GM18502 (cell line): ENCODE data around the gene ADCY1.
A peak's percentile ranks its signal among the peaks of the same experiment; 100 is the strongest.

Source experiments
- ATAC-seq: cut with Tn5 transposase; IDR thresholded peaks from one replicate; pipeline ENCODE4 v1.9.1; 2021; ENCODE audit warnings: mild to moderate bottlenecking; ENCODE audit not compliant: unreplicated experiment, poor library complexity

Gene ADCY1

DNA sequence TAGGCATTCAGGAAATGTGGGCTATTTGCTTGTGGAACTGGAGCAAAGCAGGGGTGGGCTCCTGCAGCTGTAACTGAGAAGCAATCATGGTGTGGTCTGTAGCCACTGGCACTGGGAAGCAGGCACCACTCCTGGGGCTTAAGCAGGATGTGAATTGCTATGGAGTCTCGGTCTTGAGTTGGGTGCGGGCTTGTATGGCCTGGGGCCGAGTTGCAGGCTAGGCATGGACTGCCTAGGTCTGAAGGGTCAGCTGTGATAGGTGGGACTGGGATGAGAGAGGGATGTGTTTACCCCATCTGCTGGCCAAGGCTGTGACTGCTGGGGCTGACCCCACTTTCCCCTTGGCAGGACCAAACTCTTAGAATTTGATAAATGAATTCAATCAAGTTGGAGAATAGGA, 43.0 kb downstream of the ADCY1 start:
- ATAC-seq, result no peak

DNA sequence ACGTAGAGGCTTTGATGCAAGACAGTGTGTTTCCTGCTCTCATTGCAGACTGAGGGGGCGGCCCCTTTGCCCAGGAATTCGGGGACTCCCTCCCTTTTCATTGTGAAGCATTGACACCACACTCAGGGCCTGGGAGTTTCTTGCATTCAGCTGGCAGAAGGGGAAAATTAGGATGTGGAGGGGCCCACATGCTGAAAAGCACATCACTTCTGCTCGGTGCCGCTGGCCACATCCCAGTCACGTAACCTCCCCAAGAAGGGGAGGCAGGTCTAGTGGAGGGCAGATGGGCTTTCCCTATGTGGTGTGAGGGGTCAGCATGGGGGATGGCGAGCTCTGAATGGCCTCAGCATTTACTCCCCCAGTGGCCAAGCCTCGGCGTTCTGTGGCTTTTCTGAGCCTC, 47.9 kb downstream of the ADCY1 start:
- ATAC-seq, result no peak

DNA sequence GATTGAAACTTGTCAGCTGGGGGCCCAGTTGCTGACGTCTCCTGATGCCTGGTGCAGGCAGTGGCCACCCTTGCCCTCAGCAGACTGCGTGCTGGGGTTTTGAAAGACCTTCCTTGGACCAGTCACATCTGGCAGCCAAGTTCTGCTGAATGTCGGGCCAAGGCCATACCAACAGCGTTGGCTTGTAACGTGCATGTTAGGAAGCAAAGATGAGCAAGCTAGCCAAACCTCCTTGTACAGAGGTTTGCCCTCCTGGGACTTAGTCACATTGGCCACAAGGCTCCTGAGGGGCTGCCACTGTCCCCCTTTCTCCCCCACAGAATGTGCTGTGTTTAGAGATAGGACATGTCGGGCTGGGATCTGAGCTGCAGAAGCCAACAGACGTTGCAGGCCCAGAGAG, 49.0 kb downstream of the ADCY1 start:
- ATAC-seq, result no peak

DNA sequence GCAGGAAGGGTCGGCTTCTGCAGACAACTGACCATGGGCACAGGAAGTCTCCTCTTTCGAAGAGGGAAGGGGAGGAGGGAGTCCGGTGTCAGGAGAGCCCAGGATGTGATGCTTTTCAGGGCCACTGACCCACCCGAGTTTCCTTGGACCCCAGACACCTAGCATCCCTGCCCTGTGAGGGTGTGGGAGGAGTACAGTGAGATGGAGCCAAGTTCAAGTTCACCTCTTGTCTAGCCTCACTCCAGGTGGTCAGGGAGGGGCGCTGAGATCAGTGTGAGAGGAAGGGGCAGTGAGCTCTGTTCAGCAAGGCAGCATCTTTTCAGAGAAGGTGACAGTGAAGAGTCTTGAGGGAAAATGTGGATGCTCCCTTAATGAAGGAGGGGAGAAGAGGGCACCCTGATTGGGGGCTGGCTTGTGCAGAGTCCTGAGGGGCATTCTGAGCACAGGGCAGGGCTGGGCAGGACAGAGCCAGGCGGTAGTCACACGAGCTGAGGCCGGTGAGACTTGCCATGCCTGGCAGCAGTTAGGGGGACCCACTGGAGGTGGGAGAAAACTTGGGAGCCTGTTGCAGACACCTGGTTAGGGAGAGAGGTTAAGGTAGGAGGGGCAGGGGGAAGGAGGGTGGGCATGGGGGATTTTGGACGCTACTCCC, 49.7 kb downstream of the ADCY1 start:
- ATAC-seq, result no peak

DNA sequence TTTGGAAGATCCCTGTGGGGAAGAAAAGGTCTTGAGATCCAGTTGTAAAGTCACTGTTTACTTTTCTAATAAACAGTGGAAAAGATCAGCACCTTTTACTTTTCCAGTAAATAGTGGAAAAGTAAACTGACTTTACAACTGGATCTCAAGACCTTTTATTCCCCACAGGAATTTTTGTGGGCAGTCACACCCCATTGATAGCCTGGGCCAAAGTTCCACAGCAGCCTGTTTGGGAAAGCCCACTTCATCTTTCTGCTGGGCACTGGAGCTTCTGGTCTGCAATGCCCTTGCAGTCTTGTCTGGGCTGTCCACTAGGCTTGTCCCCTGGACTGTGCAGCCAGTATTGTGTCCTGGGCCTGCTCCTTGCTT, 50.2 kb downstream of the ADCY1 start:
- ATAC-seq, result no peak

DNA sequence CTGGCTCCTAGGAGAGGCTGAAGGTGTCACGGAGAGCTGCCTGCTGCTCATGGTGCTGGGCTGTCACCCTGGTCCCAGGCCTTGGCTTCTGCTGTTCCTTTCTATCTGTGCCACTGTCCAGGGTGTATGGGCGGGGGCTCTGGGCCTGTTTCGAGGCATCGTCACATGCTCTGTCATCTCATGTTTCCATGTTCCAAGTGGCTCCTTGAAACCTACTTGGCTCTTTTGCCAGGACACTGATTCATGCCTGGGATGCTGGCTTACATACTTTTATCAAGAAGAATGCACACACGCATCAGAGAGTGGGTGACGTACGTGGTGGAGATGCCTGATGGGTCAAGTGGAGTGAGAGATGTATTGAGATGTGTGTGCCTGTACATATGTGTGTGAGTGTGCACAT, 50.9 kb downstream of the ADCY1 start:
- ATAC-seq, result no peak

DNA sequence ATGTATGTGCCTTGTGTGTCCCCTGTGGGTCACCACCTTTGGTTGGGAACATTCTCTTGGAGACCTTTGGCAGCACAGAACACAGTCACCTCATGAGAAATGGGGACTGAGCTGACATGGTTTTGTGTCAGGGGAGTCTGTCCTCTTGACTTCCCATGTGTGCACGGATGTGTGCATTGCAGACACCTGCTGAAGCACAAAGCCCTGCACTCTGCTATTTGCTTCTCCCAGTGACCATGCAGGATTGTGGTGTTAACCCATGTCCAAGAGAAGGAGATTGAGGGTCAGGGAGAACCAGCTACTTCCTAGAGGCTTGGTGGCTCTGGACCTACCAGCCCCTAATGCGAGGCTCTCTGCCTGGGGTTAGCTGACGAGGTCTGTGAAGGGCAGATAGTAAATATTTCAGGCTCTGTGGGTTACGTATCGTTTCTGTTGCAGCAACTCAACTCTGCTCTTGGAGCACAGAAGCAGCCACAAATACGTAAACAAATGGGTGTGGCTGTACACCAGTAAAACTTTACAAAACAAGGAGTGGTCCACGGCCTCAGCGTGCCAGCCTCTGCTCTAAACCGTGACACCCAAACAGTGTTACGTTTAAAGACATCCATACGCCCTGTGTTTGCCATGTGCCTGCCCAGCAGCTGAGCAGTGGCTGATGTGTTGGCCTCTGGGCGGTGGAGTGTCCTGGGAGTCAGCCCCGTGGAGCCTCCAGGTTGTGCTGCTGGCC, 51.7 kb downstream of the ADCY1 start:
- no peak for ATAC-seq

DNA sequence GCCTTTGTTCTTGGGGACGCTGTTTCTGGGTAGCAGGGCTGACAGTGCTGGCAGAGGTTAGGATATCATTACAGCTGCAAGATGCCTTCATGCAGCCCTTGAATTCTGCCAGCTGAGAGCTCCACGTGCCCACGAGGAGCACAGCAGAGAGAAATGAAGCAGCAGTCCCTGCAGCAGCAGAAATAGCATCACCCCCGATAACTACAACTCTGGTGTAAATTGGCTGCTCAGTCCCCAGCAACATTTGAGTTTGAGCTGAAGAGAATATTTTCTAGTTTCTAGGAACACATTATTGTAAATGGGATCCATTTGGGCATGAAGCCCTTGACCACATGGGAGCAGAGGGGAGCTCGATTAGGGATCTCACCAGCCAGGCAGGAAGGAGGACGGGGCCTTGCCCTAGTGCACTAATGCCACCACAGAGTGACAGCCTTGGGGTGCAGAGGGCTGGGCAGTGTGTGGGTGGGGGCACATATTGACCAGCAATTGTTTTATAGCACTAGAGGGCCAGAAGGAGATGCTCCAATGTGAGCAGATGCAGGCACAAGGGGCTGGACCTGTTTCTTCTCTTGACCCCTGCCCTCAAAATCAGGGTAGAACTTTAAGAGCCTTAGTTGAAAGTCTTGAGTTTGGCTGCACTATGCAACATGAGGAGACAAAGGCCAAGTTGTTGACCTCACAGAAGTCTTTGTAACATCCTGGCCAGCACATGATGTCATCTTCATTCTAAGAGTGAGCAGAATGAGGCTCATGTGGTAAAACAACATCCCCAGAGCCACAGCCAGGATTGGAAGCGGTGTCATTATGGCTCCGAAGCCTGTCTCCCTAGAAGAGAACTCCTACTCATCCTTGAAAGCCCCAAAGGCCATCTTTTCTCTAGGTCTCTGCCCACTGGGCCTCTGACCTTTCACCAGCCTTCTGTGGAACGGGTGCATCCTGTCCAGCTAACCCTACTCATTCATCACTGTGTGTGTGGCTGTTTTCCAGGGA, 52.6 kb downstream of the ADCY1 start:
- ATAC-seq, result no peak

DNA sequence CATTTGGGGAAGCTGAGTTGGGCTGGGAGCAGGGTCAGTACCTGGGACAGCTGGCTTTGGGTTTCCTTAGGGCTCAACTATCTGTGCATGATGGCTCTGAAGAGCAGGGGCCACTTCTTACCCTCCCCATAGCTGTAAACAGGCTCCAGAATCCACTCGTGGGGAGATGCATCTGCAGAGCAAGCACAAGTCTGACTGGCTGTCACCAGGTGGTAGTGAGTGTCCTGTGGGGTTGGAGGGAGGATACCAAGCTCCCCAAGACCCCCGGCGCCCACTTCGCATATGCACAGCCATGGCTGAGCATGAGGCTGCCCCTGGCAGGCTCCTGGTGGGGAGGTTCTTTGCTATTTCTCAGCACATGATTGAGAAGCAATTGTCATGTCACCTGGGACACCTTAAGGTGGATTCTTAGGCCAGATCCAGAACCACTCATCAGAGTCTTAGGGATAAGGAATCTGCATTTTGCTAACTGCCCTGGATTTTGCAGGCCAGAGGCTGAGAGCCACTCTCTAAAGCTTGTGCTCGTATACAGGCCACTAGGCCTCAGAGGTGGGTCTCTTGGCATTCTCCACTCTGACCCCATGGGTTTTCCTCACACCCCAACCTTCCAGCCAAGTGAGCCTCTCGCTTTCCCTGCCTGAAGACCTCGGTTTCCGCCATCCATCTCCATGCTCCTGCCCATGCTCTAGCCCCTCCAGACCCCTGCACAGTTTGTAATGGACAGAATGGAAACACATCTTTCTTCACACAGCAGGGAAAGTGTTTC, 53.7 kb downstream of the ADCY1 start:
- ATAC-seq, result no peak

DNA sequence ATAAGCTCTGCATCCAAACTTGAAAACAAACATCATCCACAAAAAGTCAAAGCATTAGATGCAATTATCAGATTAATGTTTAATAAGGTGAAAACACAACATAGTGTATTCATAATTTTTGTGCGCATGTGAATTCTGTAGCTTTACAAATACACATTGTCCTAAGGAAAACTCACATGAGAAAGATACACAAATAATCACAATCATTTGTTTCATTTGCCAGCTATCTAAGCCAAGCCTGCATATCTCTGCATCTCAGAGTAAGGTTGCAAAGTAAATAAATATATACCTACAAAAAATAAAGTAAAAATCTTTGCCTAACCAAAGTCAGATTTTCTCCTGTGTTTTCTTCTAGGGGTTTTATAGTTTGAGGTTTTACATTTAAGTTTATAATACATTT, 57.4 kb downstream of the ADCY1 start:
- ATAC-seq, result no peak

DNA sequence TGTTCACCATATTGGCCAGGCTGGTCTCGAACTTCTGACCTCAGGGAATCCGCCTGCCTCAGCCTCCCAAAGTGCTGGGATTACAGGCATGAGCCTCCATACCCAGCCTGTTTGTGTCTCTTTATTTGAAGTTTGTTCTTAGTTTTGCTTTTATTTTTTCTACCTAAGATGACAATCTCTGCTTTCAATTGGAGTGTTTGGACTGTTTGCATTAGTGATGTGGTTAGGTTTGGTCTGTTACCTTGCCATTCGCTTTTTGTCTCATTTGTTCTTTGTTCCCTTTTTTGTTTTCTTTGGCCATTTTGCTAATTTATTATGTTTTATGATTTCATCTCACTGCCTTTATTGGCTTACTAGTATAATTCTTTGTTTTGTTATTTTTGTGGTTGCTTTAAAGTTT, 62.6 kb downstream of the ADCY1 start:
- no peak for ATAC-seq

DNA sequence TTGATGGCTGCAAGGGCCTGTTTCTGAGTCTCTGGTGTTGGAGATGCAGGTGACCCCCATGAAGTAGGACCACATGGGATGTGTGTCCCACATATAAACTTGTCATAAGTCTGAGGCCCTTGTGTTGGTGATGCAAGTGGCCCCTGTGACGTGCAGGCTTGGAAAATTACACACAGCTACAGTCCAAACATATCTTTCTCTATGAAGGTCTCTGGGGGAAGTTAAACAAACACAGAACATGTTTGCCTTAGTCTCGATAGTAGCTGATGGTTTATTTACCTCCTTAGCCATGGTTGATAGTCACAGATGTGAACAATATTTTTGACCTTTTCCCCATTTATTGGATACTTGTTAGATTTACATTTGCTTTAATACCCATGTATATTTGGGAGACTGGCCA, 64.7 kb downstream of the ADCY1 start:
- ATAC-seq, result no peak

DNA sequence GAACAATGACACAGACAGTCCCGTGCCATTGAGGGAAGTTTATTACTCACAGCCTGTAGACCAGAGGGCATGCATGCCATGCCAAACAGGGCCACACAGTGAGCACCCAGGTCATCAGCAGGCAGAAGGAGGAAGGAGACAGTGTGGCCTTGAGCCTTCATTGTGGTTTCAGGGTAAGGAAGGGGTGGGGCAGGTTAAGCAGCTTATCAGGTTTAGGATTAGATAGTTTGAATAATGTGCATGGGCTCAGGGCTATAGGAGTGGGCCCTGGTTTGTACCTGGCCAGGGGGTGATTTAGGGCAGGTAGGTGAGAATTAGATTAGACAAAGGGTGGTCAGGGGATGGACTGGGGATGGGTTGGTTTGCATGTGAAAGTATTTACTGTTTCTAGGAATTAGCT, 67.9 kb downstream of the ADCY1 start:
- ATAC-seq, result no peak

DNA sequence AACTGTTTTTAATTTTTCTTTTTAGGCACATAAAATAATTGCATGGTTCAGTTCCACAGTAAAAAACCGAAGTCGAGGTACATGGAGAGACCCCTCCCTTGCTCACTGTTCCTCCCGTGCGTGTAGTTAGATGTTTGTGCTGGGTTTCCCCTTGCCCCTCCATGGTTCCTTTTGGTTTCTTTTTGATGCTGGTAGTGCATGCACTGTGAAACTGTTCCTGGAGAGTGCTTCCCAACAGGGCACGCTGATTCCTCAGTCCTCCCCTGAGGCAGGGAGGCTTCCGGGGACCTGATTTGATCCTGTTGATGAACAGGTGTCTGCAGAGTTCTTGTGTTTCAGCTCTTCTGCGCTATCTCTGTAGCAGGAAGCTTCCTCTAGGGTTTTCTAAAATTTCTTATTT, 69.5 kb downstream of the ADCY1 start:
- peak; percentile 73 for ATAC-seq

DNA sequence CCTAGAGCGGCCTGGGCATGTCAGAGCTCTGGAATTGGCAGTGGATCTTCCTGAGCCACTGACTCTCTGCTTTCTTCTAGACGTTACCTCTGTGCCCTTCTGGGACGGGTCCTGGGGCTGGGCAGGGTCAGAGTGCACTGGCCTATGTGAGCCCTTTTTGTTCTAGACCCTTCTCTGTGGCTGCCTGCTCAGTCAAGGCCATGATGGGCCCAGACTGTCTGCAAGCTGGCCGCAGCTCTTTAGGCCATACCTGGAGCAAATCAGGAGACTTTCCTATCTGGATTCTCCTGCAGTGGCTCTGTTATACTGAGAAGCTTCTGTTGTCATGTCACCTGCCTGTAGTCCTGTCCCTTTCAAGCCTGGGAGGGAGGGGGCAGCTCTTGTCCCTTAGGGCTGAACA, 70.1 kb downstream of the ADCY1 start:
- no peak for ATAC-seq

DNA sequence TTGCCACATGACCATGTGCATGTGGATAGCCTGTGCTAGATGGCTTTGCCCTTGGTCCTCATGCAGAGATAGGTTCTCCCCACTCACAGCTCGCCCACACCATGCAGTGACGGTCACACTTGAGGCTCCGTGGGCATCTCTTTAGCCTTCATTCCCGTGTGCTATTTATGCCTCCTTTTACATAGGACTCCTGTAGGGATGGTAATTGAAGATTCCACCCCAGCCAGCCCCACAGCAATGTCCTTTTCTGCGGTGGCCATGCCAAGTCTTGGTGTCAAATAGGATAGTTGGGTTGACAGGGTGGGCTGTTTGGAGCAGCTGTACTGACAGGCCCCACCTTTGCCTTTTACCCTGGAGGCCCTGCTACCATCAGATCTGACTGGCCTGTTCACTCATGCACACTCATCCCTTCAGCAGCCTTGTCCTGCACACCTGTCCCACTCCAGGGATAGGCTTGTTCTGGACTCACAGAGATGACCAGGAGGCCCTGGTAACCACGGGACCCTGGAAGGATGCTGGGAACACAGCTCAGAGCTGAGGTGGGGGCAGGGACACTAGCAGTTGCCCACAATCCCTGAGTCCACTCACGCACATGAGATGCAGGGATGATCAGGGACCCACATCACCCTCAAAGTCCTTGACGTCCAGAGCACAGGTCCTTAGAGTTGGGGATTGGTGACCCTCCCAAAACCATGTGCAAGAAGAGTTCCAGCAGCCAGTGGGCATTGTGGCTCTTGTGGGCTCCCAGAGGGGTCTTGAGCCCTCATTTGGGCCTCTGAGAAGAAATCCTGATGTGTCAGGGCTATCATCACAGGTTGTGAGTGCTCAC, 71.2 kb downstream of the ADCY1 start:
- ATAC-seq, result no peak

DNA sequence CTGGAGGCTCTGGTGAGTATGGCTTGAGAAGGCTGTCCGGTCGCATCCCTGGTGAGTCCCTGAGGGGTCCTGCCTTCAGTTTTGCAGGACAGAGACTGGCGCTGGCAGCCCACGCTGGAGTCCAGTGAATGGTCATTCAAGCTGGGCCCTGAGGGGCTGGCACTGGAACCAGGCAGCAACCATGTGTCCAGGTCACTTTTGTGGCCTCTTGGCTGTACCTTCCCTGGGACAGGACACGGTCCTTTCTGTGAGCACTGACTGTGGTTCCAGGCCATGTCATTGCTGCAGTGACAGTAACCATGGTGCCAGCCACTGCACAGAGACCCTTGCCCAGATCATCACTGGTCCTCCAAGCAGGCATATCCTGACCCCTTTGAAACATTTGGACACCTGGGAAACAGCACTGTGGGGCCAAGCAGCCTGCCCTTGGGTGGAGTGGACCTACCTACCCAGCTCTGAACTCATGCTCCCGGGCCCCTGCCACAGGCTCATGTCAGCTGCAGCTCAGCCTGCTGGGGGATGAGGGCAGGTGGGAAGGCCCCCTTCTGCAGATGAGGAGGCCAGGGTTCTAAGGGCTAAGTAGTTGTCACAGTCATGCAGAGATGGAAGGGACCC, 72.1 kb downstream of the ADCY1 start:
- no peak for ATAC-seq

DNA sequence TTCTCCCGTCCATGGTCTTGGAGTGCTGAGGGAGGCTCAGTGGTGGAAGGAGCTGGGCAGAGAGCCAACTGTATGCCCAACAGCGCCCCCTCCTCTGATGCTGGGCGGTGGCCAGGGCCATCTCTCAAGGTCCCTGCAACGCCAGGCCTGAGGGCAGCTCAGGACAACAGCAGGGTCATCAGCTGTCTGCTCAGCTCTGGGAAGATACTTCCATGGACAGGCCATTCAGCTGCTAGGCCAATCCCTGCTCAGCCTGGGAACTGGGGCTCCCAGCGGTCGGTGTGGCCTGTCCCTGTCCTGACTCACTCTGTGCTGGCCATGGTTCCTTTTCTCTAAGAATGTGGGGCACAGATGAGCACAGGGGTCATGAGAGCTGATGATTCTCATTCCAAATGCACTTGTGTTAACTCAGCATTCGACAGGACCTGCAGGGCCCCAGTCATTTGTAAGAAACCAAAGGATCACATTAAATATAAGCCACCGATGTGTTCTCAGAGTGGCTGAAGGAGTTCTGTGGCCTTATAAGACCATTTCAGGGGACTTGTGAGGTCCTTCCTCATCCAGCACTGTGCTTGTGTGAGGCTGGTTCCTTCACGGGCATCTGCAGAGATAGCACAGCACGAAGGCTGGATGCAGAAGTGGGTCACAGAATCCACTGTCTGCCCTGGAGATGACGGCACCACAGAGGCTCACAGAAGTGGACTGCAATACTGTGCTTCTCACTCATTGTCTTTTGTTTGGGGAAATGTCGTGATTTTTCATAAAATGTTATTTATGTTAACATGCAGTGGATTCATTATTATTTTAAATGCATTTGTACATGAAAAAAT, 73.0 kb downstream of the ADCY1 start:
- ATAC-seq, result no peak
